Activated naive CD8-positive, alpha-beta T cell treated with anti-CD3 and anti-CD28 coated beads, Interleukin-2, amount 50 U/mL, for 16 hours (primary cell): ENCODE measurements around the gene ORC1.

Experiments
- DNase-seq: peaks from one replicate; pipeline ENCODE4 v3.0.0-alpha.2; 2020; ENCODE audit warnings: low read depth, low spot score

ORC1 gene

GRCh38 chr1:52404116-52404974, at the start of gene ORC1, which contains the start of gene PRPF38A:
Gene ORC1, minus strand, starts transcription at chr1:52404423. Its CDS starts 2,200 bp downstream, at chr1:52402223.
Gene PRPF38A, plus strand, starts transcription at chr1:52404602. Its CDS starts 148 bp downstream, at chr1:52404750.
- peak; percentile 95 for DNase-seq

- no peak for DNase-seq
Observed at GRCh38 chr1:52444463-52444862, 40.2 kb upstream of the ORC1 start.

- no peak for DNase-seq
Observed at GRCh38 chr1:52439976-52440375, 35.8 kb upstream of the ORC1 start.

GRCh38 chr1:52436817-52437216, 32.6 kb upstream of the ORC1 start:
- no peak for DNase-seq

DNA sequence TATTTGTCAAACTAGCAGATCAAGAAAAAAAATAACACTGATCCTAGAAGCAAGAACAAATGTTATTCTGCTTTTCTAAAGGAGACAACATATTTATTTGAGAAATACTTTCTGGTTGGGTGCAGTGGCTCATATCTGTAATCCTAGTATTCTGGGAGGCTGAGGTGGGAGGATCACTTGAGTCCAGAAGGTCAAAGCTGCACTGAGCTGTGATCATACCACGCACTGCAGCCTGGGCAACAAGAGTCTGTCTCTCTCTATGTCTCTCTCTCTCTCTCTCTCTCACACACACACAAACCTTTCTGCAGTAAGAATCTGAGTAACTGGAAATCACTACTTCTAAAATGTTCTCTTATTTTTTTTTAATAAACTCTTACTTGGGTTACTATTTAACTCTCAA, 31.4 kb upstream of the ORC1 start:
- DNase-seq = no peak

GRCh38 chr1:52435211-52435610, 31.0 kb upstream of the ORC1 start:
- no peak for DNase-seq

DNA sequence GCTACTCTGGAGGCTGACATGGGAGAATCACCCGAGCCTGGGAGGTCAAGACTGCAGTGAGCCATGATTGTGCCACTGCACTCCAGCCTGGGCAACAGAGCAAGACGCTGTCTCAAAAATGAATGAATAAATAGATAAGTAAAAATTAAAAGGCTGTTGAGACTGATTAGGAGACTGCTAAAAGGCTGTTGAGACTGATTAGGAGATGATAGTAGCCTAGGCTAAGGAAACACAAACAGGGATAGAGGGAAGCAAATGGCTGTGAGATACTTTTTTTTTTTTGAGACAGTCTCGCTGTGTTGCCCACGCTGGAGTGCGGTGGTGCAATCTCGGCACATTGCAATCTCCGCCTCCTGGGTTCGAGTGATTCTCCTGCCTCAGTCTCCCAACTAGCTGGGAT, 28.6 kb upstream of the ORC1 start:
- no peak for DNase-seq

GRCh38 chr1:52427152-52427551, 22.9 kb upstream of the ORC1 start:
- no peak for DNase-seq

DNA sequence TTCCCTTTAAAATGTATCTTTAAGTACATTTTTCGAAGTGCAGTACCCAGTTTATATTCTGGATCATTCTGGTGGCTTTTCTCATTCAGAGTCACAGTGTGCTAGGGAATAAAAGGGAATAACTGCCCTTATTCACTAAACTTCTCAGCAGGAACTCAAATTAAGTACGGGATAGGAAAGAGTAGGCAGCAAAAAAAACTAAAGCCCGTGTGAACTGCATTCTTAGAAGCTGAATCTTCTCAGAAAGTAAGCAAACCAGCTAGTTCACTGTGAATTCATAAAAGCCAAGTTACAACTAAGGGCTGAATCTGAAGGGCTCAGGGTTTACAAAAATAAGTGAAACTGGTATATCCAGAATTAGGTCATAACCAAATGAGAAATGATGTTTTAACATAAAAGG, 22.1 kb upstream of the ORC1 start:
- no peak for DNase-seq

DNA sequence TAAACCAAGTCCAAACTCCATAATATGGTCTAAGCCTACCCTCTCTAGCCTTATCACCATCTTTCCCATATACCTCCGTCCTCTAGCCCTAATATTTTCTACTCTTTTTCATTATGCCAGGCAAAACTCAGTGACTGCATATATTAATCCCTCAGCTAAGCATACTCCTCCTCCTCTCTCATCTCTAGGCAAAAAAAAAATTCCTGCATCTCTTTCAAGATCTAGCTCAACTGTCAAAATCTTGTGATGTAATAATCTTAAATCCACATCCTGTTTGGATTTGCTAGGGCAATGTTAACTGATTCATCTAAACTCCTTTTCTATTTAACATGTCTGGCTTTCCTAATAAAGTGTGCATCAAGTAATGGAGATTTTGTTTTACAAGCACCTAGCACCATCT, 20.6 kb upstream of the ORC1 start:
- no peak for DNase-seq

DNA sequence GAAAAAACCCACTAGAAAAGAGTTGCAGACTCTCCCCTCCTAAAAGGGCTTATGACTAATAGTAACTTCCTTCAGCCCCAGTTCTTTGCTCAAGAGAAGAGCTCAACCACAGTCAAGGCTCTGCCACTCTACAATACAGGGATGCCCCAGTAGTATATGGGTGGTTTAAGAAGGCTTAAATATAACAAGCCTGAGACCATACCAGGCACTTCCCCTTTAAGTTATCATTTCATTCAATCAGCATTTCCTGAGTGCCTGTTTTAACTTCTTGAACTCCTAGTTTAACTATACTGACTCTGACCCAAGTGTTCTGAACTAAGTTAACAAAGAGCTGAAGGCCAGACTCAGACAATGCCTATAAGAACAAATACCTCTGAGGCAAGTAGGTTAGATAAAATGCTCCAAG, 20.0 kb upstream of the ORC1 start:
- DNase-seq = no peak

DNA sequence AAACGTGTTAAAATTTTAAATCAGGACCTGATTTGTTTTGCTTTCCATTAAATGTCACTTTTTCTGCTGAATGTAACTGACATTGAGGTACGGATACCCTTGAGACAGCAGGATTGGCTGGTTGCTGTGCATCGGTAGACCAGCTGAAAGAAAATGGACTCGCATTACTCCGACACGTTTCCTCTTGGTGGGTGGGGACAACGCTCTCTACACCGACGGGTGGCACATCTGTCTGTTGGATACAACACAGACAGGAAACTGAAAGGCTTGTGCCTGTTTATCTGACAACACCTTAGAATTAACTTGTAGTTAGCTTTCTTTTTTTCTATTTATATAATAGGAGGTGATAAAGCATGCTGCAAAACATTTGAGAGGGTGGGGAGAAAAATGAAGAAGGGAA, 19.5 kb upstream of the ORC1 start:
- DNase-seq = no peak

- no peak for DNase-seq
Observed at GRCh38 chr1:52423055-52423454, 18.8 kb upstream of the ORC1 start.

GRCh38 chr1:52420713-52421112, 16.5 kb upstream of the ORC1 start:
- DNase-seq = no peak

GRCh38 chr1:52416811-52417210, 12.6 kb upstream of the ORC1 start:
- DNase-seq = no peak

GRCh38 chr1:52414942-52415341, 10.7 kb upstream of the ORC1 start:
- no peak for DNase-seq

DNA sequence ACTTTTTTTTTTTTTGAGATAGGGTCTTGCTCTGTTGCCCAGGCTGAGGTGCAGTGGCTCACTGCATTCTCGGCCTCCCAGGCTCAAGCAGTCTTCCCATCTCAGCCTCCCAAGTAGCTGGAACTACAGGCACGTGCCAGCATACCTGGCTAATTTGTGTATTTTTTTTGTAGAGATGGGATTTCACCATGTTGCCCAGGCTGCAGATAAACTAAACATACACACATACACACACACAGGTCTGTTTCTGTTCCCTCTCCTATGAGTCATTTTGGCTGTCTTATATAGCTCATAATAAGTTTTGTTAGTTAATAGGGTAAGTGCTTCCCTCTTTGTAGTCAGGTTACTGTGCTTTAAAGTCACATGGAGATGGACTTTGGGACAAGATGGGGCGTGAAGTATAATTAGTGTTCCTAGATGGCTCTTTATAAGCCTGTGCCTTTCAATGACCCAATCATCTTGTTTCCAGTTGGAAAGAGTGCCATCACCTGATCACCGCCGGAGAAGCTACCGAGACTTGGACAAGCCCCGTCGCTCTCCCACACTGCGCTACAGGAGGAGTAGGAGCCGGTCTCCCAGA, 9.3 kb upstream of the ORC1 start:
- DNase-seq = no peak

GRCh38 chr1:52404975-52405338, 734 bp upstream of the ORC1 start:
- DNase-seq = no peak

- DNase-seq = no peak
Observed at GRCh38 chr1:52403566-52404115, 582 bp downstream of the ORC1 start.

- DNase-seq = no peak
Observed at GRCh38 chr1:52402860-52403240, 1.4 kb downstream of the ORC1 start.

GRCh38 chr1:52400131-52400530, 4.1 kb downstream of the ORC1 start:
- DNase-seq = no peak

- no peak for DNase-seq
Observed at GRCh38 chr1:52399629-52400028, 4.6 kb downstream of the ORC1 start.

DNA sequence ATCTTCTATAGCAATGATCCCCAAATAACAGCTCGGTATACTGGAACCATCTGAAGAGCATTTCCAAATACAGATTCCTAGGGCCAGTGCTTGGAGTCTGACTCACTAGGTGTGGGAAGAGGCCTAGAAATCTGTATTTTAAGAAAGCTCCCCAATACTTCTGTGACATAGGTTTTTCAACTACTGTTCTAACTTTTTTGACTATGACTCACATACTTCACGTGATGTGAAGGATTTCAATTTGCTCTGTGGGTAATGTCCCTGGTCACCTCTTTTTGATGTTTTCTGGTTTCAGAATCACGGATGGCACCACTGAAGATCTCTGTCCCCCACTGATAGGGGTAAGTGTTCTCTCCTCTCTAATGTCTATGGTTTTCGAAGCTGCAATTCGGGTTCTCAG, 11.0 kb downstream of the ORC1 start:
- no peak for DNase-seq
